GM23338 (cell line): ENCODE results near the gene ZC3H14. TPM values are rescaled to one million over a fixed set of nuclear protein-coding genes. Genes with fewer than 3 reads are reported as not detected.

Source experiments
- ATAC-seq: fragments of 200-7000 bp; cut with Tn5 transposase; 3 replicates; pipeline ENCODE4 v1.9.1; 2020
- DNase-seq: peaks from one replicate; pipeline ENCODE4 v3.0.0-alpha.2; 2015; ENCODE audit warnings: low spot score
- H2AFZ ChIP-seq: fragments of 200-600 bp; sonication (generic); 2 replicates; pipeline ENCODE4 v1.8.0; 2016; ENCODE audit warnings: antibody characterized with exemption, mild to moderate bottlenecking, moderate library complexity
- H3F3A ChIP-seq: fragments of 200-600 bp; sonication (generic); replicated peaks from 2 replicates; pipeline ENCODE4 v1.8.0; 2017; ENCODE audit warnings: antibody characterized with exemption, mixed run types, low read depth
- H3K27ac ChIP-seq: fragments of 200-600 bp; sonication (generic); 2 replicates; pipeline ENCODE4 v1.6.1; 2016; ENCODE audit warnings: low read depth
- H3K27me3 ChIP-seq: fragments of 200-600 bp; sonication (generic); 2 replicates; pipeline ENCODE4 v1.8.0; 2016; ENCODE audit warnings: mild to moderate bottlenecking, mixed run types, moderate library complexity; ENCODE audit not compliant: insufficient read depth
- H3K36me3 ChIP-seq: fragments of 200-600 bp; sonication (generic); 2 replicates; pipeline ENCODE4 v1.8.0; 2016; ENCODE audit warnings: mild to moderate bottlenecking; ENCODE audit not compliant: insufficient read depth
- H3K4me1 ChIP-seq: fragments of 200-600 bp; sonication (generic); 2 replicates; pipeline ENCODE4 v1.8.0; 2016; ENCODE audit warnings: mild to moderate bottlenecking, moderate library complexity; ENCODE audit not compliant: insufficient read depth
- H3K4me2 ChIP-seq: fragments of 200-600 bp; sonication (generic); 2 replicates; pipeline ENCODE4 v1.7.1; 2017; ENCODE audit warnings: mixed run types
- H3K4me3 ChIP-seq: fragments of 200-600 bp; sonication (generic); 2 replicates; pipeline ENCODE4 v1.6.1; 2016; ENCODE audit warnings: mixed run types
- H3K79me2 ChIP-seq: fragments of 200-600 bp; sonication (generic); replicated peaks from 2 replicates; pipeline ENCODE4 v1.8.0; 2017; ENCODE audit warnings: mild to moderate bottlenecking; ENCODE audit not compliant: insufficient read depth
- H3K9me2 ChIP-seq: fragments of 200-600 bp; sonication (generic); 2 replicates; pipeline ENCODE4 v1.8.0; 2017; ENCODE audit not compliant: insufficient read depth
- H4K20me1 ChIP-seq: fragments of 200-600 bp; sonication (generic); replicated peaks from 2 replicates; pipeline ENCODE4 v1.8.0; 2017; ENCODE audit warnings: mild to moderate bottlenecking; ENCODE audit not compliant: insufficient read depth
- H3K27ac Mint-ChIP-seq: 2 replicates; pipeline ENCODE4 v1.8.0; 2020; ENCODE audit warnings: inconsistent platforms, mild to moderate bottlenecking, moderate library complexity, mixed read lengths
- H3K27me3 Mint-ChIP-seq: 3 replicates; pipeline ENCODE4 v1.8.0; 2022; ENCODE audit warnings: low read depth, mild to moderate bottlenecking, moderate library complexity, mixed read lengths, inconsistent platforms; ENCODE audit not compliant: insufficient read depth, poor library complexity
- H3K36me3 Mint-ChIP-seq: 3 replicates; pipeline ENCODE4 v1.8.0; 2021; ENCODE audit warnings: low read depth, mild to moderate bottlenecking, inconsistent platforms, moderate library complexity, mixed read lengths
- H3K4me1 Mint-ChIP-seq: 3 replicates; pipeline ENCODE4 v1.8.0; 2020; ENCODE audit warnings: mild to moderate bottlenecking, inconsistent platforms, mixed read lengths
- H3K4me3 Mint-ChIP-seq: 3 replicates; pipeline ENCODE4 v1.8.0; 2021; ENCODE audit warnings: moderate library complexity, mild to moderate bottlenecking, inconsistent platforms, mixed read lengths
- H3K9me3 Mint-ChIP-seq: 3 replicates; pipeline ENCODE4 v1.8.0; 2020; ENCODE audit warnings: moderate library complexity, mild to moderate bottlenecking, inconsistent platforms, mixed read lengths
- CTCF ChIP-seq, 2 experiments: fragments of 200-600 bp in 1 of 2; sonication (generic) in 1 of 2; conservative IDR thresholded peaks; 2 replicates each; pipeline versions ENCODE4 v1.5.1 to v1.6.1; 2016 to 2017; ENCODE audit warnings: antibody characterized with exemption in 2 of 2, low read depth in 2 of 2, mild to moderate bottlenecking in 2 of 2, moderate library complexity in 1 of 2
- EZH2 ChIP-seq: fragments of 200-600 bp; sonication (generic); IDR thresholded peaks from one replicate; pipeline ENCODE4 v1.8.0; 2017; ENCODE audit warnings: antibody characterized with exemption, mild to moderate bottlenecking, low read depth; ENCODE audit not compliant: unreplicated experiment
- JUNB ChIP-seq: IDR thresholded peaks from one replicate; pipeline ENCODE4 v1.6.1; 2016; ENCODE audit warnings: antibody characterized with exemption; ENCODE audit not compliant: unreplicated experiment
- ZNF114 ChIP-seq: fragments of 250-450 bp; sonication (Bioruptor Pico); IDR thresholded peaks from 2 replicates; pipeline ENCODE4 v1.5.0; 2020; ENCODE audit warnings: mild to moderate bottlenecking, moderate library complexity
- ZNF462 ChIP-seq: fragments of 250-450 bp; sonication (Bioruptor Pico); IDR thresholded peaks from 2 replicates; pipeline ENCODE4 v1.5.0; 2020; ENCODE audit warnings: mild to moderate bottlenecking, moderate library complexity
- polyA plus RNA-seq: library from polyadenylated mRNA; unstranded; fragments of >200 nt; fragmentation: Nextera tagmentation; extraction: Ambion mirVana; gene quantifications from 2 replicates; pipeline ENCODE4 v1.2.1, GENCODE V29; 2016
- total RNA-seq: library from RNA; depleted of rRNA; stranded (reverse); fragments of >200 nt; shearing (Covaris generic); gene quantifications from 2 replicates; pipeline ENCODE4 v1.2.3, GENCODE V29; 2014
- TF ChIP-seq, protein P1 (sequence below): IDR thresholded peaks from one replicate; pipeline ENCODE4 v1.6.1; 2018; ENCODE audit warnings: antibody characterized with exemption; ENCODE audit not compliant: unreplicated experiment

ZC3H14 gene
- total and polyA plus RNA-seq, 2 experiments from 2014 or later: 63.2 to 87.9 TPM

GRCh38 chr14:88639221-88639620 lies 76.4 kb downstream of the ZC3H14 start (continued):
- TF ChIP-seq, protein P1, sequence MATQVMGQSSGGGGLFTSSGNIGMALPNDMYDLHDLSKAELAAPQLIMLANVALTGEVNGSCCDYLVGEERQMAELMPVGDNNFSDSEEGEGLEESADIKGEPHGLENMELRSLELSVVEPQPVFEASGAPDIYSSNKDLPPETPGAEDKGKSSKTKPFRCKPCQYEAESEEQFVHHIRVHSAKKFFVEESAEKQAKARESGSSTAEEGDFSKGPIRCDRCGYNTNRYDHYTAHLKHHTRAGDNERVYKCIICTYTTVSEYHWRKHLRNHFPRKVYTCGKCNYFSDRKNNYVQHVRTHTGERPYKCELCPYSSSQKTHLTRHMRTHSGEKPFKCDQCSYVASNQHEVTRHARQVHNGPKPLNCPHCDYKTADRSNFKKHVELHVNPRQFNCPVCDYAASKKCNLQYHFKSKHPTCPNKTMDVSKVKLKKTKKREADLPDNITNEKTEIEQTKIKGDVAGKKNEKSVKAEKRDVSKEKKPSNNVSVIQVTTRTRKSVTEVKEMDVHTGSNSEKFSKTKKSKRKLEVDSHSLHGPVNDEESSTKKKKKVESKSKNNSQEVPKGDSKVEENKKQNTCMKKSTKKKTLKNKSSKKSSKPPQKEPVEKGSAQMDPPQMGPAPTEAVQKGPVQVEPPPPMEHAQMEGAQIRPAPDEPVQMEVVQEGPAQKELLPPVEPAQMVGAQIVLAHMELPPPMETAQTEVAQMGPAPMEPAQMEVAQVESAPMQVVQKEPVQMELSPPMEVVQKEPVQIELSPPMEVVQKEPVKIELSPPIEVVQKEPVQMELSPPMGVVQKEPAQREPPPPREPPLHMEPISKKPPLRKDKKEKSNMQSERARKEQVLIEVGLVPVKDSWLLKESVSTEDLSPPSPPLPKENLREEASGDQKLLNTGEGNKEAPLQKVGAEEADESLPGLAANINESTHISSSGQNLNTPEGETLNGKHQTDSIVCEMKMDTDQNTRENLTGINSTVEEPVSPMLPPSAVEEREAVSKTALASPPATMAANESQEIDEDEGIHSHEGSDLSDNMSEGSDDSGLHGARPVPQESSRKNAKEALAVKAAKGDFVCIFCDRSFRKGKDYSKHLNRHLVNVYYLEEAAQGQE: no peak
- TF ChIP-seq CTCF (conservative IDR thresholded peaks at IDR 0.05; ENCODE audit: low read depth in 2 of 2): no peak
- no peak for TF ChIP-seq EZH2
- TF ChIP-seq JUNB: no peak
- TF ChIP-seq ZNF114 (CRISPR knock-in tag): no peak

DNA sequence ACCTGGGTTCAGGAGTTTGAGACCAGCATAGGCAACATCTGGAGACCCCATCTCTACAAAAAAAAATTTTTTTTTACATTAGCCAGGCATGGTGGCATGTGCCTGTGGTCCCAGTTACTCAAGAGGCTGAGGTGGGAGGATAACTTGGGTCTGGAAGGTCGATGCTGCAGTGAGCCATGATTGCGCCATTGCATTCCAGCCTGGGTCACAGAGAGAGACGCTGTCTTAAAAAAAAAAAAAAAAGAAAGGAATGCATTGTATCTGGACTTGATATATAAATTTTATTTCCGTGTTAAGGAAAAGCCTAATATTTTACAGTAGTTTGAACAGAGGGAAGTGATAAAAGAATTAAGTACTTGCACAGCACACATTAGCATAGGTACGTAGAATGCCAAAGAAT lies 97.2 kb downstream of the ZC3H14 start:
- ATAC-seq (no peak), DNase-seq (no peak)
- Mint-ChIP-seq H3K27me3 (no peaks in the 10 kb centered on the region), H3K27ac (no peak overlapping the region), H3K4me3 (no peak overlapping the region), H3K4me1 (no peaks in the 10 kb centered on the region), H3K36me3 (0 out of 3 replicates have a peak, but pooled peaks cover 3% of the 10 kb centered on the region), H3K9me3 (no peaks in the 10 kb centered on the region; the same call in 1 of the 3 replicates)
- Histone ChIP-seq H3K36me3 (no peaks in the 10 kb centered on the region), H3K4me3 (no peak overlapping the region), H3K27me3 (no peaks in the 10 kb centered on the region), H4K20me1 (no peaks in the 10 kb centered on the region), H3K9me2 (no peaks in the 10 kb centered on the region), H2AFZ (no peak overlapping the region), H3K79me2 (no peaks in the 10 kb centered on the region), H3F3A (no peaks in the 10 kb centered on the region), H3K4me2 (no peak overlapping the region), H3K27ac (no peak overlapping the region), H3K4me1 (no peaks in the 10 kb centered on the region)
- TF ChIP-seq ZNF462 (CRISPR knock-in tag) (no peak), EZH2 (no peak)
